ENCODE measurements around the gene VAV1.

DNA sequence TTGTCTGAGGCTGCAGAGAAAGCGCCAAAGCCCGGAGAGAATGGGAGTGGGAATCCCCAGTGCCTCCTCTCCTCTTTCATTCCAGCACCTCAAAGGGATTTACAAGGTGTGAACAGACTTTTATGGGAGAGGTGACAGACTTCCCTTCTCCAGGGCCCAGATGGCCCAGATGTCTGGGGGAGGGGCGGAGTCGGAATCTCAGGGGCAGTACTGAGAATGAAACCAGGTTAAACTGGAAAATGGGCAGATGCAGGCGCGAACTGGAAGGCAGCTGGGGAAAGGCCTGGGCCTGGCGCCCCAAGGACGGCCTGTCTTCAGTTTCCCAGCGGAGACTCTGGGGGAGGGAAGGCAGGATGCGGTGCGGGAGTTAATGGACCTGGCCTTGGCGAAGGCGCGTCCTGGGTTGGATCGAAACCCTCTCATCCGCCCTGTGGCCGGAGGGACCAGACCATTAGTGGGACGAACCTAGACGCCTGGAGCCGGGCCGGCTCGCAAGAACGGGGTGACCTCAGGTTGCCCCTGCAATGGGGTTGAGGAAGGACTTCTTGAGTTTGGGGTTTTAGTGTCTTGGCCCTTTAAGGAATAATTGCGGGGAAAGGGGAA, 33.6 kb upstream of the VAV1 start:
- TF ChIP-seq, protein P1, sequence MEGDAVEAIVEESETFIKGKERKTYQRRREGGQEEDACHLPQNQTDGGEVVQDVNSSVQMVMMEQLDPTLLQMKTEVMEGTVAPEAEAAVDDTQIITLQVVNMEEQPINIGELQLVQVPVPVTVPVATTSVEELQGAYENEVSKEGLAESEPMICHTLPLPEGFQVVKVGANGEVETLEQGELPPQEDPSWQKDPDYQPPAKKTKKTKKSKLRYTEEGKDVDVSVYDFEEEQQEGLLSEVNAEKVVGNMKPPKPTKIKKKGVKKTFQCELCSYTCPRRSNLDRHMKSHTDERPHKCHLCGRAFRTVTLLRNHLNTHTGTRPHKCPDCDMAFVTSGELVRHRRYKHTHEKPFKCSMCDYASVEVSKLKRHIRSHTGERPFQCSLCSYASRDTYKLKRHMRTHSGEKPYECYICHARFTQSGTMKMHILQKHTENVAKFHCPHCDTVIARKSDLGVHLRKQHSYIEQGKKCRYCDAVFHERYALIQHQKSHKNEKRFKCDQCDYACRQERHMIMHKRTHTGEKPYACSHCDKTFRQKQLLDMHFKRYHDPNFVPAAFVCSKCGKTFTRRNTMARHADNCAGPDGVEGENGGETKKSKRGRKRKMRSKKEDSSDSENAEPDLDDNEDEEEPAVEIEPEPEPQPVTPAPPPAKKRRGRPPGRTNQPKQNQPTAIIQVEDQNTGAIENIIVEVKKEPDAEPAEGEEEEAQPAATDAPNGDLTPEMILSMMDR (IDR thresholded peaks at IDR 0.05), result no peak
- no peak for TF ChIP-seq POLR2A (IDR thresholded peaks at IDR 0.05)
